ENCODE data around the gene ADCY1. TPM values are rescaled to one million over a fixed set of nuclear protein-coding genes. Genes with fewer than 3 reads are reported as not detected.

ADCY1 gene
- total RNA-seq, 1 donor from 2014 or later = 2.8 TPM

DNA sequence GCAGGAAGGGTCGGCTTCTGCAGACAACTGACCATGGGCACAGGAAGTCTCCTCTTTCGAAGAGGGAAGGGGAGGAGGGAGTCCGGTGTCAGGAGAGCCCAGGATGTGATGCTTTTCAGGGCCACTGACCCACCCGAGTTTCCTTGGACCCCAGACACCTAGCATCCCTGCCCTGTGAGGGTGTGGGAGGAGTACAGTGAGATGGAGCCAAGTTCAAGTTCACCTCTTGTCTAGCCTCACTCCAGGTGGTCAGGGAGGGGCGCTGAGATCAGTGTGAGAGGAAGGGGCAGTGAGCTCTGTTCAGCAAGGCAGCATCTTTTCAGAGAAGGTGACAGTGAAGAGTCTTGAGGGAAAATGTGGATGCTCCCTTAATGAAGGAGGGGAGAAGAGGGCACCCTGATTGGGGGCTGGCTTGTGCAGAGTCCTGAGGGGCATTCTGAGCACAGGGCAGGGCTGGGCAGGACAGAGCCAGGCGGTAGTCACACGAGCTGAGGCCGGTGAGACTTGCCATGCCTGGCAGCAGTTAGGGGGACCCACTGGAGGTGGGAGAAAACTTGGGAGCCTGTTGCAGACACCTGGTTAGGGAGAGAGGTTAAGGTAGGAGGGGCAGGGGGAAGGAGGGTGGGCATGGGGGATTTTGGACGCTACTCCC lies 49.7 kb downstream of the ADCY1 start:
- no peak overlapping the region for H3K4me3 ChIP-seq
- no peak overlapping the region for H3K27ac ChIP-seq (replicated peaks)
- no peak for DNase-seq
- TF ChIP-seq CTCF (IDR thresholded peaks at IDR 0.05; ENCODE audit: borderline replicate concordance) = no peak
- no peaks in the 10 kb centered on the region for H3K4me1 ChIP-seq
- intact Hi-C loops (cut with micrococcal nuclease) = no loop called here
- no peaks in the 10 kb centered on the region for H3K36me3 ChIP-seq
- no peaks in the 10 kb centered on the region for H3K27me3 ChIP-seq (ENCODE audit: low read depth)
- H3K9me3 ChIP-seq (replicated peaks) = peaks cover 29% of the 10 kb centered on the region

- no peak overlapping the region for H3K27ac ChIP-seq (replicated peaks)
- no peaks in the 10 kb centered on the region for H3K4me1 ChIP-seq
- intact Hi-C loops (cut with micrococcal nuclease) = no loop called here
- no peaks in the 10 kb centered on the region for H3K27me3 ChIP-seq (ENCODE audit: low read depth)
- TF ChIP-seq CTCF (IDR thresholded peaks at IDR 0.05; ENCODE audit: borderline replicate concordance) = no peak
- H3K9me3 ChIP-seq (replicated peaks) = peaks cover 29% of the 10 kb centered on the region
- H3K36me3 ChIP-seq = no peaks in the 10 kb centered on the region
- DNase-seq = no peak
- no peak overlapping the region for H3K4me3 ChIP-seq
Measured at GRCh38 chr7:45624392-45624760, 50.2 kb downstream of the ADCY1 start.

DNA sequence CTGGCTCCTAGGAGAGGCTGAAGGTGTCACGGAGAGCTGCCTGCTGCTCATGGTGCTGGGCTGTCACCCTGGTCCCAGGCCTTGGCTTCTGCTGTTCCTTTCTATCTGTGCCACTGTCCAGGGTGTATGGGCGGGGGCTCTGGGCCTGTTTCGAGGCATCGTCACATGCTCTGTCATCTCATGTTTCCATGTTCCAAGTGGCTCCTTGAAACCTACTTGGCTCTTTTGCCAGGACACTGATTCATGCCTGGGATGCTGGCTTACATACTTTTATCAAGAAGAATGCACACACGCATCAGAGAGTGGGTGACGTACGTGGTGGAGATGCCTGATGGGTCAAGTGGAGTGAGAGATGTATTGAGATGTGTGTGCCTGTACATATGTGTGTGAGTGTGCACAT lies 50.9 kb downstream of the ADCY1 start:
- DNase-seq = no peak
- Histone ChIP-seq H3K4me1 (no peaks in the 10 kb centered on the region), H3K27me3 (ENCODE audit: low read depth) (no peaks in the 10 kb centered on the region), H3K27ac (replicated peaks) (no peak overlapping the region), H3K36me3 (no peaks in the 10 kb centered on the region), H3K4me3 (no peak overlapping the region), H3K9me3 (replicated peaks) (peaks cover 29% of the 10 kb centered on the region)
- intact Hi-C loops (cut with micrococcal nuclease) = no loop called here
- no peak for TF ChIP-seq CTCF (IDR thresholded peaks at IDR 0.05; ENCODE audit: borderline replicate concordance)

- no peak for TF ChIP-seq CTCF (IDR thresholded peaks at IDR 0.05; ENCODE audit: borderline replicate concordance)
- peaks cover 23% of the 10 kb centered on the region for H3K9me3 ChIP-seq (replicated peaks)
- intact Hi-C loops (cut with micrococcal nuclease) = no loop called here
- no peaks in the 10 kb centered on the region for H3K36me3 ChIP-seq
- H3K4me1 ChIP-seq = no peaks in the 10 kb centered on the region
- DNase-seq = no peak
- no peaks in the 10 kb centered on the region for H3K27me3 ChIP-seq (ENCODE audit: low read depth)
- H3K27ac ChIP-seq (replicated peaks) = no peak overlapping the region
- no peak overlapping the region for H3K4me3 ChIP-seq
Measured at GRCh38 chr7:45625714-45626440, 51.7 kb downstream of the ADCY1 start.

DNA sequence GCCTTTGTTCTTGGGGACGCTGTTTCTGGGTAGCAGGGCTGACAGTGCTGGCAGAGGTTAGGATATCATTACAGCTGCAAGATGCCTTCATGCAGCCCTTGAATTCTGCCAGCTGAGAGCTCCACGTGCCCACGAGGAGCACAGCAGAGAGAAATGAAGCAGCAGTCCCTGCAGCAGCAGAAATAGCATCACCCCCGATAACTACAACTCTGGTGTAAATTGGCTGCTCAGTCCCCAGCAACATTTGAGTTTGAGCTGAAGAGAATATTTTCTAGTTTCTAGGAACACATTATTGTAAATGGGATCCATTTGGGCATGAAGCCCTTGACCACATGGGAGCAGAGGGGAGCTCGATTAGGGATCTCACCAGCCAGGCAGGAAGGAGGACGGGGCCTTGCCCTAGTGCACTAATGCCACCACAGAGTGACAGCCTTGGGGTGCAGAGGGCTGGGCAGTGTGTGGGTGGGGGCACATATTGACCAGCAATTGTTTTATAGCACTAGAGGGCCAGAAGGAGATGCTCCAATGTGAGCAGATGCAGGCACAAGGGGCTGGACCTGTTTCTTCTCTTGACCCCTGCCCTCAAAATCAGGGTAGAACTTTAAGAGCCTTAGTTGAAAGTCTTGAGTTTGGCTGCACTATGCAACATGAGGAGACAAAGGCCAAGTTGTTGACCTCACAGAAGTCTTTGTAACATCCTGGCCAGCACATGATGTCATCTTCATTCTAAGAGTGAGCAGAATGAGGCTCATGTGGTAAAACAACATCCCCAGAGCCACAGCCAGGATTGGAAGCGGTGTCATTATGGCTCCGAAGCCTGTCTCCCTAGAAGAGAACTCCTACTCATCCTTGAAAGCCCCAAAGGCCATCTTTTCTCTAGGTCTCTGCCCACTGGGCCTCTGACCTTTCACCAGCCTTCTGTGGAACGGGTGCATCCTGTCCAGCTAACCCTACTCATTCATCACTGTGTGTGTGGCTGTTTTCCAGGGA lies 52.6 kb downstream of the ADCY1 start:
- H3K27me3 ChIP-seq (ENCODE audit: low read depth) = no peaks in the 10 kb centered on the region
- TF ChIP-seq CTCF (IDR thresholded peaks at IDR 0.05; ENCODE audit: borderline replicate concordance) = no peak
- no peaks in the 10 kb centered on the region for H3K36me3 ChIP-seq
- intact Hi-C loops (cut with micrococcal nuclease) = no loop called here
- H3K4me1 ChIP-seq = no peaks in the 10 kb centered on the region
- no peak overlapping the region for H3K27ac ChIP-seq (replicated peaks)
- H3K4me3 ChIP-seq = no peak overlapping the region
- peaks cover 17% of the 10 kb centered on the region for H3K9me3 ChIP-seq (replicated peaks)
- no peak for DNase-seq
